ENCODE measurements around the gene ONECUT3. TPM values are rescaled to one million over a fixed set of nuclear protein-coding genes. Genes with fewer than 3 reads are reported as not detected.

The ONECUT3 gene
- total RNA-seq, 1 donor from 2014 or later = 1.0 TPM

DNA sequence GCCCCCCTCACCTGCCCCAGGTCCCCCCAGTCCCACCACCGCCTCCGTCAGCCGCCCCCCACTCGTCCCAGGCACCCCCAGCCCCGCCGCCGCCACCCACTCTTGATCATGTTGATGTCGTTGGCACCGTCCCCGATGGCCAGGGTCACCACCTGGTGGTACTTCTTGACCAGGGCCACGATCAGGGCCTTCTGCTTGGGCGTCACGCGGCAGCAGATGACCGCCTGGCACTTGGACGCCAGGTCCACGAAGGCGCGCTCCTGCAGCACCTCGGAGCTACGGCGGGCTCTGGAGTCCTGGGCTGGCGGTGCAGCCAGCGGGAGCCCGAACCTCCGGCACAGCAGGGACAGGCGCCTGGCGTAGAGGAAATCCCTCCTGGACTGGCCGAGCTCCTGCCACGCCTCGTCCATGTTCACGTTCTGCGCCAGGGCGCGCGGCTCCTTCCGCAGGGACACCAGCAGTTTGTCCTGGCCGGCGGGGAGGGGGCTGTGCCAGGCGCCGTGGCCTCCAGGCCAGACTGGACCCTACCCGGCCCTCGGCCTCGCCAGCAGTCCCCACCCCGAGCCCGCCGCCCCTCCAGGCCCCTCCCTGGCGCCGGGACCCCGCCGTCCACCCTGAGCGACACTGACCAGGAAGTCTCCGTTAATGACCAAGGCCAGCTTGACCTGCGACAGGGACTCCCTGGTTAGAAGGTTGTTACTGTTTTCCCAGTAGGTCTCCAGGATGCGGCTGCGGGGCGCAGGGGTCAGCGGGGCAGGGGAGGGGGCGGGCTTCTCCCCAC lies 36.1 kb downstream of the ONECUT3 start:
- TF ChIP-seq, protein P1, sequence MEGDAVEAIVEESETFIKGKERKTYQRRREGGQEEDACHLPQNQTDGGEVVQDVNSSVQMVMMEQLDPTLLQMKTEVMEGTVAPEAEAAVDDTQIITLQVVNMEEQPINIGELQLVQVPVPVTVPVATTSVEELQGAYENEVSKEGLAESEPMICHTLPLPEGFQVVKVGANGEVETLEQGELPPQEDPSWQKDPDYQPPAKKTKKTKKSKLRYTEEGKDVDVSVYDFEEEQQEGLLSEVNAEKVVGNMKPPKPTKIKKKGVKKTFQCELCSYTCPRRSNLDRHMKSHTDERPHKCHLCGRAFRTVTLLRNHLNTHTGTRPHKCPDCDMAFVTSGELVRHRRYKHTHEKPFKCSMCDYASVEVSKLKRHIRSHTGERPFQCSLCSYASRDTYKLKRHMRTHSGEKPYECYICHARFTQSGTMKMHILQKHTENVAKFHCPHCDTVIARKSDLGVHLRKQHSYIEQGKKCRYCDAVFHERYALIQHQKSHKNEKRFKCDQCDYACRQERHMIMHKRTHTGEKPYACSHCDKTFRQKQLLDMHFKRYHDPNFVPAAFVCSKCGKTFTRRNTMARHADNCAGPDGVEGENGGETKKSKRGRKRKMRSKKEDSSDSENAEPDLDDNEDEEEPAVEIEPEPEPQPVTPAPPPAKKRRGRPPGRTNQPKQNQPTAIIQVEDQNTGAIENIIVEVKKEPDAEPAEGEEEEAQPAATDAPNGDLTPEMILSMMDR (conservative IDR thresholded peaks at IDR 0.05) = no peak
- no peak overlapping the region for H3K4me3 Mint-ChIP-seq

GRCh38 chr19:1790054-1790792 lies 36.9 kb downstream of the ONECUT3 start:
- no peaks in the 10 kb centered on the region for H3K36me3 Mint-ChIP-seq (ENCODE audit: low read depth)
- H3K4me1 Mint-ChIP-seq = no peaks in the 10 kb centered on the region
- no peak for DNase-seq (ENCODE audit: low read depth, low spot score)
- H3K9me3 Mint-ChIP-seq = no peaks in the 10 kb centered on the region
- H3K27me3 Mint-ChIP-seq (ENCODE audit: low read depth) = peaks cover 44% of the 10 kb centered on the region
- TF ChIP-seq, protein P1 (conservative IDR thresholded peaks at IDR 0.05) = no peak
- no peak overlapping the region for H3K4me3 Mint-ChIP-seq
- H3K27ac Mint-ChIP-seq (ENCODE audit: unreplicated experiment) = no peak overlapping the region

More for the DNA sequence above, 36.1 kb downstream of the ONECUT3 start:
- H3K4me1 Mint-ChIP-seq = no peaks in the 10 kb centered on the region
- no peak for DNase-seq (ENCODE audit: low read depth, low spot score)
- H3K27ac Mint-ChIP-seq (ENCODE audit: unreplicated experiment) = no peak overlapping the region
- no peaks in the 10 kb centered on the region for H3K36me3 Mint-ChIP-seq (ENCODE audit: low read depth)
- no peaks in the 10 kb centered on the region for H3K9me3 Mint-ChIP-seq
- H3K27me3 Mint-ChIP-seq (ENCODE audit: low read depth) = peaks cover 47% of the 10 kb centered on the region

DNA sequence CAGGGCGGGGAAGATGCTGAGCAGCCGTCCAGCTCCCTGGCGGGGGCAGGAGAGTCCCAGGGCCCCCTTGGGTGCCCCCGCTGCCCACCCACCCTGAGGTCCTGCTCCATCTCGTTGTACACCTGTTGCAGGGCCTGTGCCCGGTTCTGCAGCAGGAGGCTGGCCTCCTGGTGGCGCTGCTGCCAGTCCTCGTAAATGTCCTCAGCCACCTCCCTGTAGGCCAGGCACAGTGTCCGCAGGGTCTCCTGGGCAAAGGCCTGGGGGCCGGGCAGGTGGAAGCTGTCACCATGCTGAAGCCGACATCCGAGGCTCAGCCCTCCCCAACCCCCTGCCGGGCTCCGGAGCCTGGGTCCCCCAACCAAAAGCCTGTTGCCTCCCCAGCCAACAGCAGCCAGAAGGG lies 38.6 kb downstream of the ONECUT3 start:
- no peaks in the 10 kb centered on the region for H3K9me3 Mint-ChIP-seq
- peaks cover 40% of the 10 kb centered on the region for H3K27me3 Mint-ChIP-seq (ENCODE audit: low read depth)
- H3K27ac Mint-ChIP-seq (ENCODE audit: unreplicated experiment) = no peak overlapping the region
- DNase-seq (ENCODE audit: low read depth, low spot score) = no peak
- H3K4me1 Mint-ChIP-seq = peaks cover 3% of the 10 kb centered on the region
- H3K4me3 Mint-ChIP-seq = no peak overlapping the region
- H3K36me3 Mint-ChIP-seq (ENCODE audit: low read depth) = no peaks in the 10 kb centered on the region
- TF ChIP-seq, protein P1 (conservative IDR thresholded peaks at IDR 0.05) = no peak

- DNase-seq (ENCODE audit: low read depth, low spot score) = no peak
- peaks cover 3% of the 10 kb centered on the region for H3K4me1 Mint-ChIP-seq
- H3K36me3 Mint-ChIP-seq (ENCODE audit: low read depth) = no peaks in the 10 kb centered on the region
Observed at GRCh38 chr19:1794424-1795172, 41.3 kb downstream of the ONECUT3 start.

More at GRCh38 chr19:1794424-1795172, 41.3 kb downstream of the ONECUT3 start:
- Mint-ChIP-seq H3K4me3 (no peak overlapping the region), H3K27ac (ENCODE audit: unreplicated experiment) (no peak overlapping the region), H3K27me3 (ENCODE audit: low read depth) (peaks cover 19% of the 10 kb centered on the region), H3K9me3 (no peaks in the 10 kb centered on the region)
- TF ChIP-seq, protein P1 (conservative IDR thresholded peaks at IDR 0.05) = no peak

Data from neural crest cell (in vitro differentiated cells).